Dermis blood vessel endothelial cell (primary cell): ENCODE results near the gene TMEM201. TPM values are rescaled to one million over a fixed set of nuclear protein-coding genes. Genes with fewer than 3 reads are reported as not detected.
"Not testable (repeated sequence)": the region's sequence is repeated elsewhere in the genome, so short reads cannot be mapped to it uniquely, and the experiment has no call there.

ENCODE experiments used
- DNase-seq: peaks from one replicate; pipeline ENCODE4 v3.0.0; 2010
- total RNA-seq: library from RNA; depleted of rRNA; stranded (reverse); fragments of >200 nt; gene quantifications from 2 replicates; pipeline ENCODE4 v1.2.3, GENCODE V29; 2014

Gene TMEM201
- total RNA-seq, 1 donor from 2014 or later: 5.8 TPM

- no peak for DNase-seq
These were observed 13.5 kb downstream of the TMEM201 start for GRCh38 chr1:9601942-9602793.

GRCh38 chr1:9602794-9603167 lies 14.1 kb downstream of the TMEM201 start:
- DNase-seq: no peak

- no peak for DNase-seq
These were observed 14.6 kb downstream of the TMEM201 start for GRCh38 chr1:9603307-9603706.

GRCh38 chr1:9603766-9604753 lies 15.3 kb downstream of the TMEM201 start:
- DNase-seq: no peak

- no peak for DNase-seq
These were observed 16.1 kb downstream of the TMEM201 start for GRCh38 chr1:9604836-9605235.

- DNase-seq: no peak
These were observed 17.3 kb downstream of the TMEM201 start for GRCh38 chr1:9605946-9606455.

GRCh38 chr1:9606458-9606857 lies 17.7 kb downstream of the TMEM201 start:
- no peak for DNase-seq

- no peak for DNase-seq
These were observed 18.2 kb downstream of the TMEM201 start for GRCh38 chr1:9606948-9607347.

- no peak for DNase-seq
These were observed 18.6 kb downstream of the TMEM201 start for GRCh38 chr1:9607352-9607751.

- DNase-seq: no peak
These were observed 21.3 kb downstream of the TMEM201 start for GRCh38 chr1:9609998-9610397.

GRCh38 chr1:9610548-9610947 lies 21.8 kb downstream of the TMEM201 start:
- DNase-seq: no peak

GRCh38 chr1:9611716-9612115 lies 23.0 kb downstream of the TMEM201 start:
- DNase-seq: no peak

GRCh38 chr1:9612162-9612845 lies 23.6 kb downstream of the TMEM201 start:
- no peak for DNase-seq

- DNase-seq: no peak
These were observed 24.3 kb downstream of the TMEM201 start for GRCh38 chr1:9612871-9613624.

- no peak for DNase-seq
These were observed 25.1 kb downstream of the TMEM201 start for GRCh38 chr1:9613625-9614299.

- peak; percentile 78 for DNase-seq
These were observed 26.8 kb downstream of the TMEM201 start for GRCh38 chr1:9615316-9616063.

- no peak for DNase-seq
These were observed 30.4 kb downstream of the TMEM201 start for GRCh38 chr1:9618909-9619679.

GRCh38 chr1:9621032-9621431 lies 32.3 kb downstream of the TMEM201 start:
- DNase-seq: no peak

GRCh38 chr1:9624081-9624480 lies 35.4 kb downstream of the TMEM201 start:
- no peak for DNase-seq

- not testable (repeated sequence) for DNase-seq
These were observed 36.3 kb downstream of the TMEM201 start for GRCh38 chr1:9625030-9625429.
